ENCODE results near the gene XPO6.

- TF ChIP-seq, protein P1, sequence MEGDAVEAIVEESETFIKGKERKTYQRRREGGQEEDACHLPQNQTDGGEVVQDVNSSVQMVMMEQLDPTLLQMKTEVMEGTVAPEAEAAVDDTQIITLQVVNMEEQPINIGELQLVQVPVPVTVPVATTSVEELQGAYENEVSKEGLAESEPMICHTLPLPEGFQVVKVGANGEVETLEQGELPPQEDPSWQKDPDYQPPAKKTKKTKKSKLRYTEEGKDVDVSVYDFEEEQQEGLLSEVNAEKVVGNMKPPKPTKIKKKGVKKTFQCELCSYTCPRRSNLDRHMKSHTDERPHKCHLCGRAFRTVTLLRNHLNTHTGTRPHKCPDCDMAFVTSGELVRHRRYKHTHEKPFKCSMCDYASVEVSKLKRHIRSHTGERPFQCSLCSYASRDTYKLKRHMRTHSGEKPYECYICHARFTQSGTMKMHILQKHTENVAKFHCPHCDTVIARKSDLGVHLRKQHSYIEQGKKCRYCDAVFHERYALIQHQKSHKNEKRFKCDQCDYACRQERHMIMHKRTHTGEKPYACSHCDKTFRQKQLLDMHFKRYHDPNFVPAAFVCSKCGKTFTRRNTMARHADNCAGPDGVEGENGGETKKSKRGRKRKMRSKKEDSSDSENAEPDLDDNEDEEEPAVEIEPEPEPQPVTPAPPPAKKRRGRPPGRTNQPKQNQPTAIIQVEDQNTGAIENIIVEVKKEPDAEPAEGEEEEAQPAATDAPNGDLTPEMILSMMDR (IDR thresholded peaks at IDR 0.05), result no peak
- no peak for TF ChIP-seq POLR2A (IDR thresholded peaks at IDR 0.05)
These were observed 42.4 kb upstream of the XPO6 start for GRCh38 chr16:28254158-28254557.

Measured in testis (tissue), 2 donors.